A549 treated with RU486 at 1 μM for 4 hours (cell line): Measurements from ENCODE around the gene MYNN. TPM values are rescaled to one million over a fixed set of nuclear protein-coding genes. Genes with fewer than 3 reads are reported as not detected.

ENCODE experiments used
- total RNA-seq: library from RNA; stranded (reverse); fragments of 200-300 nt; extraction: Qiagen RNA extraction; gene quantifications from 5 replicates; pipeline ENCODE4 v1.2.3, GENCODE V29; 2022; ENCODE audit warnings: low read depth

MYNN gene
- 7.5 to 10.3 TPM (median 9.3 TPM) in 5 replicates for total RNA-seq

DNA sequence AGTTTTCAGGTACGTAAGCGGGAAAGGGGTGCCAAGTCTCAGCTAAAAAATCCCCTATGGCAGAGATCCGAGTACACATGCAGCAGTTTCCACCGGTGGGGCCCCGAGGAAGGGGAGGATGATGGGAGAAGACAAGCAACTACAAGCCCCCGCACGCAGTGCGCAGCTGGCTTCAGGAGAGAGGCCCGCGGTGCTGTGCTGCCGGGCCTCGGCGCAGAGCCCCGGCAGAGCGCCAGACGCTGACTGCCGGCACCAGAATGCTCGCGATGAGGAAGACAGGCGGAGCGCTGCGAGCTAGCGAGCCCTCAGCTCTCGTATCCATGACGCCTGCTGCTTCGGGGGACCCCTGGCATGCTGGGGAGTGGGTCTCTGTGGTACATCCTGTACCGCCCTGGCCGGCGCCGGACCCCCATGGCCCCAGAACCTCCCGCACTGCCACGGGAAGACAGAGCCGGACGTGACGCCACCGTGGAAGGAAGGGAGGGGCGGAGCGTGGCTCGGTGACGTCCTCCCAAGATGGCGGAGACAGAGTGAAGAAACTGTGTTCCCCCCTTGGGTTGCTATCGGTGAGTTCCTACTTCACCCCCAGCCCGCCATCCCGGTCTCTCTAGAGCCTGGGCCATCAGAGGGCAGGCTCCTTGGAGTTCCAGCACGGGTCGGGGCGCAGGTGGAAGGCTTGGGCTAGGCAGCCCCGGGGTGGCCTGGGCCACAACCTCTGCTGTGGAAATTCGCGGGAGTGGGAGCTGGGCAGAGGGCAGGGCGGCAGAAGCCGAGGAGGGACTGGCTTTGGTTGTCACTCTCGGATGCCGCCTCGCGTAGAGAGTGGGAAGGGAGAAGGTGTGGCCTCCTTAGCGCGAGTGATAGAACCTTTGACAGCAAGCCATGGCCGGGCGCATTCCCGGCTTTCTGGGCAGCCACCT, at the start of gene MYNN:
Gene MYNN (plus strand): TSS at position 500 of the 920 bp plus-strand sequence. CDS start 900 bp downstream, outside the sequence.

GRCh38 chr3:169764882-169765612, 8.1 kb upstream of the MYNN start, which contains the start of gene TERC:
Gene TERC, minus strand, starts transcription at chr3:169765060.

DNA sequence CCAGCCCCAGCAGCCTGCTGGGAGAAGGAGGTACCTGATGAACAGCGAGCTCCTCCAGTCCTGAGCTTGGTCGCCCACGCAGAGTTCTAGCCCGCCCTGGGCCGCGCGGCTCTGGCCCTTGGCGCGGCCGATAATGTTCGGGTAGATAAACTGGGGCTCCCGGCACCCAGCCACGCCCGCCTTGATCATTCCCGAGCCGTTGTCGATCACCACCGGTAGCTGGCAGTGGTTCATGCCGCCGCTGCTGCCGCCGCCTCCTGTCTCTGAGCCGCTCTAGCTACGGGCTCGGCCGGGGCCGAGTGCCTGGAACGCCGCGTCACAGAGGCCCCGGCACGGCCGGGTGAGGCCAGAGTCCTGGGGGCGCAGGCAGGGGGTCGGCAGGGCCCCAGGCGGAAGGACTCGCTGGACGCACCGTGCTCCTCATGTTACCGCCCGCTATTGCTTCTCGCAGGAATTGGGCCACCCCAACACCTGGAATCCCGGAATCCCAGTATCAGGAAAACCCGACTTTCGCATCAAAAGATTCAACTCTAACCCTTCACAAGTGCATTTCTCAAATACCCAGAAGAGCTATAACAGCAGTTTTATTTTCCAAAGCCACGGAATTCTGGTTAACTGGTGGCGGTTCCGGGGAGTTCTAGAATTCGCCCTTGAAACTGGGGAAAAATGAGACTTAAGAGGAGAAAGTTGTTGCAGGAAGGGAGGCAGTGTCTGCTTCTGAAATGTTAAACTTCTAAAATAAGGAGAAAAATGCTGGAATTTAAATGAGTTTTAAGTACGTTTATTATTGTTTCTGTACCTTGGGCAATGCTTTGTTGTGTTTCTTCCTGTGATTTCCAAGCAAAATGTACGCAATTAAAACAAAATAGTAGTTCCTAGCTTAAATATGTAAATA, 3.7 kb upstream of the MYNN start, which contains the start of gene ACTRT3:
Gene ACTRT3 (minus strand): TSS at position 275 of the 895 bp plus-strand sequence. CDS start 41 bp downstream, at position 234.

DNA sequence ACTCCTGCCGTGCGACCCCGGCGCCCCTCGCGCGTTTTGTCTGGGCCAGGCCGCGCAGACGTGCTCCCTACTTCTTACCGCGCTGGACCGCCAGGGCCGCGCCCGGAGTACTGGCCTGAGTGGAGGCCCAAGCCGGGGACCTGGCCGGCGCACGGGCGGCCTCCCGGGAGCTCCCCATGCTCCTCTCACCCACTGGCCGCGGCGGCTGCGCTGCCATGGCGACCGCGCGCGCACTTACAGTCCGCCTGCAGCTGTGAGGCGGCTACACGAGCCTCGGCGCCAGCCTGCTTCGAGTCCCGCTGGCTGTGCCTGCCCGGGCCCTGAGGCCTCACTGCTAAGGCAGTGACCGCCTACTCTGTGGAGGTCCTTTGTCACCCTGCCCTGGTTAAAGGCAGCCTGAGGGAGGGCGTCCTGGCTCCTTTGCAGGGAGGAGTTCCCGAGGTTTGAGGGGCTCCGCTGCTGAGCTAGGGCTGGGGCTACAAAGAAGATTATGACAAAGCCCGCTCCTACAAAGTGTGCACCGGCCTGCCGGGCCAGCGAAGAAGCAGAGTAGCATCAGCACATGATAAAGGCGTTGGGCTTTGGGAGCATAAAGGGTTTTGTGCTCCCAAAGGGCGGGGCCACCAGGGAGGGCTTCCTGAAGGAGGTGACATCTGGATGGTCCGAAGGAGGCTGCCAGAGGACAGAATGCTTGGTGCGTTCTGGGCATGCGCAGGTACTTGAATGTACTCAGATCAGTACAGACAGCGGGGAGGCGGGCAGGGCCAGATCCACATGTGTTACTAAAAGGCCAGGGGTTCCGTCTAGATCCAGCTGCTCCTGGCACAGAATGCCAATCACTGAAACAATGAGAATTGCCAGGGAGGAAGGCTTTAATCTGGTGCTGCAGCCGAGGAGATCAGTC, 39.4 kb downstream of the MYNN start, which contains the start of the genes LRRC34 and LRRIQ4:
Gene LRRC34 (minus strand): TSS at position 573 of the 904 bp plus-strand sequence. CDS start 356 bp downstream, at position 217.
Gene LRRIQ4 (plus strand): TSS at position 539 of the 904 bp plus-strand sequence. CDS start 9,052 bp downstream, outside the sequence.

Other genes with a start within 250 kb of the MYNN start
- 0.02 to 0.12 TPM in 2 of 5 replicates, not detected in the others for gene MECOM, start 109.7 kb upstream of the MYNN start, total RNA-seq
- gene TERC, start 8.3 kb upstream of the MYNN start, total RNA-seq: 0.44 TPM in 1 of 5 replicates, not detected in the others
- 2.5 to 3.2 TPM (median 2.8 TPM) in 5 replicates for gene ACTRT3, start 3.8 kb upstream of the MYNN start, total RNA-seq
- gene LRRIQ4, start 39.5 kb downstream of the MYNN start, total RNA-seq: not detected in 5 replicates
- not detected in 5 replicates for gene LRRC34, start 39.5 kb downstream of the MYNN start, total RNA-seq
- not detected in 5 replicates for gene LRRC31, start 96.5 kb downstream of the MYNN start, total RNA-seq
- not detected in 5 replicates for gene SAMD7, start 138.2 kb downstream of the MYNN start, total RNA-seq
- 78.8 to 164 TPM (median 91.3 TPM) in 5 replicates for gene SEC62, start 193.4 kb downstream of the MYNN start, total RNA-seq